OCI-LY3 (cell line): ENCODE data around the gene MGARP.

Experiments used
- H2AFZ ChIP-seq: fragments of 200-600, 300-600 bp; shearing (Covaris generic); 2 replicates; pipeline ENCODE4 v1.6.0; 2014; ENCODE audit warnings: antibody characterized with exemption, low read depth, low read length
- H3K27ac ChIP-seq: fragments of 200-600, 300-600 bp; sonication (generic); 2 replicates; pipeline ENCODE4 v1.5.1; 2014; ENCODE audit warnings: mild to moderate bottlenecking, low read length, moderate library complexity, mixed read lengths
- H3K27me3 ChIP-seq: fragments of 200-600, 300-600 bp; sonication (generic); 2 replicates; pipeline ENCODE4 v1.6.1; 2014; ENCODE audit warnings: low read depth, low read length, mixed read lengths
- H3K36me3 ChIP-seq: fragments of 200-600, 300-600 bp; sonication (generic); replicated peaks from 2 replicates; pipeline ENCODE3; 2014; ENCODE audit warnings: low read depth, low read length, mixed read lengths
- H3K4me1 ChIP-seq: fragments of 300-600, 200-600 bp; sonication (generic); 2 replicates; pipeline ENCODE4 v1.6.1; 2014; ENCODE audit warnings: low read length, mixed read lengths
- H3K4me2 ChIP-seq: fragments of 200-600, 300-600 bp; sonication (generic); 2 replicates; pipeline ENCODE4 v1.6.1; 2014; ENCODE audit warnings: low read length, mixed read lengths
- H3K4me3 ChIP-seq: fragments of 300-600, 200-600 bp; sonication (generic); 2 replicates; pipeline ENCODE4 v1.5.1; 2014; ENCODE audit warnings: antibody characterized with exemption, mild to moderate bottlenecking, low read length, moderate library complexity
- H3K79me2 ChIP-seq: fragments of 300-600, 200-600 bp; shearing (Covaris generic); 2 replicates; pipeline ENCODE4 v1.6.1; 2014; ENCODE audit warnings: mild to moderate bottlenecking, low read length, mixed read lengths
- H3K9ac ChIP-seq: fragments of 300-600, 200-600 bp; shearing (Covaris generic); 2 replicates; pipeline ENCODE4 v1.6.0; 2014; ENCODE audit warnings: mild to moderate bottlenecking, low read length, moderate library complexity
- H3K9me3 ChIP-seq: fragments of 200-600, 300-600 bp; shearing (Covaris generic); 2 replicates; pipeline ENCODE4 v1.6.1; 2014; ENCODE audit warnings: low read length, mixed read lengths; ENCODE audit not compliant: insufficient read depth
- H4K20me1 ChIP-seq: fragments of 200-600, 300-600 bp; sonication (generic); 2 replicates; pipeline ENCODE4 v1.6.1; 2016; ENCODE audit warnings: low read length, mixed read lengths; ENCODE audit not compliant: insufficient read depth
- EZH2phosphoT487 ChIP-seq: fragments of 200-600 bp; shearing (Covaris generic); IDR thresholded peaks from 2 replicates; pipeline ENCODE4 v1.6.1; 2018; ENCODE audit warnings: antibody characterized with exemption, mixed run types, low read depth
- TF ChIP-seq, protein P1 (sequence below): fragments of 200-600, 300-600 bp; sonication (generic); IDR thresholded peaks from 2 replicates; pipeline ENCODE4 v1.5.1; 2014; ENCODE audit warnings: antibody characterized with exemption, low read length, low read depth

MGARP gene

GRCh38 chr4:139304920-139305319 is 24.9 kb upstream of the MGARP start:
- peaks cover 31% of the 10 kb centered on the region for H3K36me3 ChIP-seq
- H3K4me2 ChIP-seq, result no peak overlapping the region
- TF ChIP-seq, protein P1, sequence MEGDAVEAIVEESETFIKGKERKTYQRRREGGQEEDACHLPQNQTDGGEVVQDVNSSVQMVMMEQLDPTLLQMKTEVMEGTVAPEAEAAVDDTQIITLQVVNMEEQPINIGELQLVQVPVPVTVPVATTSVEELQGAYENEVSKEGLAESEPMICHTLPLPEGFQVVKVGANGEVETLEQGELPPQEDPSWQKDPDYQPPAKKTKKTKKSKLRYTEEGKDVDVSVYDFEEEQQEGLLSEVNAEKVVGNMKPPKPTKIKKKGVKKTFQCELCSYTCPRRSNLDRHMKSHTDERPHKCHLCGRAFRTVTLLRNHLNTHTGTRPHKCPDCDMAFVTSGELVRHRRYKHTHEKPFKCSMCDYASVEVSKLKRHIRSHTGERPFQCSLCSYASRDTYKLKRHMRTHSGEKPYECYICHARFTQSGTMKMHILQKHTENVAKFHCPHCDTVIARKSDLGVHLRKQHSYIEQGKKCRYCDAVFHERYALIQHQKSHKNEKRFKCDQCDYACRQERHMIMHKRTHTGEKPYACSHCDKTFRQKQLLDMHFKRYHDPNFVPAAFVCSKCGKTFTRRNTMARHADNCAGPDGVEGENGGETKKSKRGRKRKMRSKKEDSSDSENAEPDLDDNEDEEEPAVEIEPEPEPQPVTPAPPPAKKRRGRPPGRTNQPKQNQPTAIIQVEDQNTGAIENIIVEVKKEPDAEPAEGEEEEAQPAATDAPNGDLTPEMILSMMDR, result no peak
- no peak for TF ChIP-seq EZH2phosphoT487
- no peak overlapping the region for H3K4me3 ChIP-seq
- H3K4me1 ChIP-seq, result peaks cover 15% of the 10 kb centered on the region
- H3K27ac ChIP-seq, result no peak overlapping the region
- peaks cover 52% of the 10 kb centered on the region for H4K20me1 ChIP-seq
- no peaks in the 10 kb centered on the region for H3K27me3 ChIP-seq
- H2AFZ ChIP-seq, result no peak overlapping the region
- H3K9ac ChIP-seq, result no peak overlapping the region
- peaks cover 6% of the 10 kb centered on the region; the same call in 1 of the 2 replicates for H3K9me3 ChIP-seq
- H3K79me2 ChIP-seq, result peaks cover 97% of the 10 kb centered on the region

DNA sequence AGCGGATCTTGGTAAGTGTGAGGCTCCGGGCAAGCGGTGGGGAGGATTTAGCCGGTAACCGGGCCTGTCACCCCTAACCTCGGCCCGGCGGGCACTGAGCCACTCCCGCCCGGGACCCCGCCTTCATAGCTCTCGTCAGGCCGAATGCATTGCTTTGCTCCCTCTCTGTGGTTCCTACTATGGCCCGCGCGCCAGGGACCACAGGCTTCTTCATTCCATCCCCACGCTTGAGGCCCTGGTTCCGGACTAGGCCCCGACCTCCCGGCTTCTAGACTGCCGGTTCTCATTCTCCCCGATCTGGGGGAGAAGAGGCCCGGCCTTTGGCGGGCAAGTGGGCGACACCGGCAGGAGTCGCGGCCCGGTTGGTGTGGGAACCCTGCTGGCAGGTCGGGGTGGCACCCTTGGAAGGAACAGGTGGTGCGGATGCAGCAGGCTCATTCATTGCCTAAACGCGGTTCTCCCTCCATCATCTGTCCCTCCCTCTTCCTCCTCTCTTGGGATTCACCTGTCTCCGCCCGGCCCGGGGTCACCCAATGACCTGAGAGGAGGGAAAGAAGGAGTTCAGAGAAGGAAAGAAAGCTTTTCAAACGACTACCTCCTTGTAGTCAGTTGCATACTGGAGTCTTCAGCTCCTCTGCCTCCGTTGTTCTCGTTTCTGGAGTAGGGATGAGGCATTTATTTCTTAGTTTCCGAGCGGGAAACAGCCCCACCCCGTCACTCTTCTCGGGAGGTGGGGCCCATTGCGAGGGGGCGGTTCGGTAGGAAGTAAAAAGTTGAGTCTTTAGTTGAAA is 22.0 kb upstream of the MGARP start, which contains the start of gene NDUFC1:
Gene NDUFC1, minus strand, starts transcription at position 657 of the 791 bp plus-strand sequence. CDS start 6,679 bp downstream, outside the sequence.
- Histone ChIP-seq H3K9ac (peak within 1 kb of the TSS; percentile 78), H3K9me3 (peaks cover 6% of the 10 kb centered on the region; the same call in 1 of the 2 replicates), H3K27ac (peak within 1 kb of the TSS; percentile 77), H3K79me2 (peaks cover 73% of the 10 kb centered on the region), H4K20me1 (peaks cover 42% of the 10 kb centered on the region), H3K27me3 (no peaks in the 10 kb centered on the region), H3K36me3 (peaks cover 23% of the 10 kb centered on the region), H3K4me3 (peak within 1 kb of the TSS; percentile 80), H3K4me1 (peaks cover 25% of the 10 kb centered on the region), H3K4me2 (peak within 1 kb of the TSS; percentile 78), H2AFZ (peak within 1 kb of the TSS; percentile 51; the same call in 1 of the 2 replicates)
- TF ChIP-seq EZH2phosphoT487, result no peak
- TF ChIP-seq, protein P1, result peak; percentile 22

DNA sequence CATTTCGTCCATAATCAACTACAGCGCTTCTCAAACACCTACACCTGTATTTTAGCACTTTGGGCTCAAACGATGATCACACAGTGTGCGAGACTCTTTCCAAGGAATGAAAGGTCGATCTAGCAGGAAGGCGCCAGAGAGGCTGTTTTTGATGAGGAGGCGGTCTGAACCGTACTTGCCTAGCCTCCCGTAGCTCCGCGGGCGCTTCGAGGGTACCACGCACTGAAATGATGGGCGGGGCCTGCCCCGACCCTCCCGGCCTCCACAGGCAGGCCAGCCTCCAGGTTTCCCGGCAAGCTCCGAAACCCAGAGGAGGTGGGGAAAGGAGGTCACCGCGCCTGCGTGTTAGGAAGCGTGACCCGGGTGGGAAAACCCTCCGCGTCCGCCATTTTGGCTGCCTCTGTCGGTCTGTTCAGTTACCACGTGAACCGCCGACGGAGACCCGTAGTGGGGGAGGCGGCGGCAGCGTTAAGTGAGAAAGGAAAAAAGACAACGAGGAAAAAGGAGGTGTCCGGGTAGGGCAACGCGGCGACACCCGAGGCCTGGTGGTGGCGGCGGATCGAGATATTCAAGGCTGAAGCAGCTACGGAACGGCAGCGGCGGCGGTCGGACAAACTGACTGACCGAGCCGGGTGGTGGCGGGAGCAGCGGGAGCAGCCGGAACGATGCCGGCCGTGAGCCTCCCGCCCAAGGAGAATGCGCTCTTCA is 21.2 kb upstream of the MGARP start, which contains the start of gene NAA15:
Gene NAA15, plus strand, starts transcription at position 393 of the 708 bp plus-strand sequence. Its CDS starts 273 bp downstream, at position 666.
- peaks cover 6% of the 10 kb centered on the region; the same call in 1 of the 2 replicates for H3K9me3 ChIP-seq
- no peaks in the 10 kb centered on the region for H3K27me3 ChIP-seq
- H3K9ac ChIP-seq, result peak within 1 kb of the TSS; percentile 83
- H3K4me2 ChIP-seq, result peak within 1 kb of the TSS; percentile 78
- peaks cover 23% of the 10 kb centered on the region for H3K36me3 ChIP-seq
- peaks cover 32% of the 10 kb centered on the region for H3K4me1 ChIP-seq
- TF ChIP-seq EZH2phosphoT487, result no peak
- TF ChIP-seq, protein P1, result peak; percentile 21
- peak within 1 kb of the TSS; percentile 79 for H2AFZ ChIP-seq
- peaks cover 34% of the 10 kb centered on the region for H4K20me1 ChIP-seq
- H3K27ac ChIP-seq, result peak within 1 kb of the TSS; percentile 77
- H3K4me3 ChIP-seq, result peak within 1 kb of the TSS; percentile 80
- H3K79me2 ChIP-seq, result peaks cover 66% of the 10 kb centered on the region
